Measurements from ENCODE around the gene CDKAL1. TPM values are rescaled to one million over a fixed set of nuclear protein-coding genes. Genes with fewer than 3 reads are reported as not detected.

Gene CDKAL1
- total and polyA plus RNA-seq, 2 experiments from 2014 or later = 12.2 to 13.7 TPM

GRCh38 chr6:20572940-20573339, 38.7 kb downstream of the CDKAL1 start:
- Histone ChIP-seq H3K9me3 (ENCODE audit: low read depth) (no peaks in the 10 kb centered on the region), H3K4me3 (no peak overlapping the region), H3K4me1 (ENCODE audit: low read depth) (peaks cover 8% of the 10 kb centered on the region), H3K27me3 (no peaks in the 10 kb centered on the region), H3K27ac (no peak overlapping the region), H3K36me3 (no peaks in the 10 kb centered on the region)
- TF ChIP-seq CTCF (IDR thresholded peaks at IDR 0.05; ENCODE audit: low read depth, low read length) = no peak
- peak in 1 of 2 donors; percentile 76 for DNase-seq (ENCODE audit: low read depth in 1 of 2, low spot score in 1 of 2)

GRCh38 chr6:20574355-20574754, 40.1 kb downstream of the CDKAL1 start:
- H3K27me3 ChIP-seq = no peaks in the 10 kb centered on the region
- no peak for DNase-seq (ENCODE audit: low read depth in 1 of 2, low spot score in 1 of 2)
- H3K27ac ChIP-seq = no peak overlapping the region
- no peaks in the 10 kb centered on the region for H3K9me3 ChIP-seq (ENCODE audit: low read depth)
- peaks cover 8% of the 10 kb centered on the region for H3K4me1 ChIP-seq (ENCODE audit: low read depth)
- no peaks in the 10 kb centered on the region for H3K36me3 ChIP-seq
- no peak for TF ChIP-seq CTCF (IDR thresholded peaks at IDR 0.05; ENCODE audit: low read depth, low read length)
- no peak overlapping the region for H3K4me3 ChIP-seq

- Histone ChIP-seq H3K27me3 (no peaks in the 10 kb centered on the region), H3K36me3 (no peaks in the 10 kb centered on the region), H3K4me3 (no peak overlapping the region), H3K27ac (no peak overlapping the region), H3K9me3 (ENCODE audit: low read depth) (no peaks in the 10 kb centered on the region), H3K4me1 (ENCODE audit: low read depth) (peaks cover 8% of the 10 kb centered on the region)
- no peak for DNase-seq (ENCODE audit: low read depth in 1 of 2, low spot score in 1 of 2)
- TF ChIP-seq CTCF (IDR thresholded peaks at IDR 0.05; ENCODE audit: low read depth, low read length) = no peak
Measured at GRCh38 chr6:20575125-20575524, 40.9 kb downstream of the CDKAL1 start.

- peak in 1 of 2 donors; percentile 30 for DNase-seq (ENCODE audit: low read depth in 1 of 2, low spot score in 1 of 2)
- no peak for TF ChIP-seq CTCF (IDR thresholded peaks at IDR 0.05; ENCODE audit: low read depth, low read length)
- Histone ChIP-seq H3K27me3 (no peaks in the 10 kb centered on the region), H3K36me3 (no peaks in the 10 kb centered on the region), H3K4me3 (no peak overlapping the region), H3K4me1 (ENCODE audit: low read depth) (peaks cover 8% of the 10 kb centered on the region), H3K9me3 (ENCODE audit: low read depth) (no peaks in the 10 kb centered on the region), H3K27ac (no peak overlapping the region)
Measured at GRCh38 chr6:20575704-20576451, 41.6 kb downstream of the CDKAL1 start.

- Histone ChIP-seq H3K27ac (no peak overlapping the region), H3K36me3 (no peaks in the 10 kb centered on the region), H3K27me3 (no peaks in the 10 kb centered on the region)
Measured at GRCh38 chr6:20577173-20577688, 43.0 kb downstream of the CDKAL1 start.

More at GRCh38 chr6:20577173-20577688, 43.0 kb downstream of the CDKAL1 start:
- H3K9me3 ChIP-seq (ENCODE audit: low read depth) = no peaks in the 10 kb centered on the region
- no peak overlapping the region for H3K4me3 ChIP-seq
- DNase-seq (ENCODE audit: low read depth in 1 of 2, low spot score in 1 of 2) = no peak
- no peak for TF ChIP-seq CTCF (IDR thresholded peaks at IDR 0.05; ENCODE audit: low read depth, low read length)
- peaks cover 8% of the 10 kb centered on the region for H3K4me1 ChIP-seq (ENCODE audit: low read depth)

Data from cardiac muscle cell (in vitro differentiated cells and primary cell).